NK-92 (cell line): ENCODE results near the gene DNAAF5.

ENCODE experiments used
- DNase-seq: peaks from one replicate; lab custom pipeline; 2025; ENCODE audit not compliant: unreplicated experiment; lab: John Stamatoyannopoulos, UW

Gene DNAAF5

GRCh38 chr7:831596-832166, 105.2 kb downstream of the DNAAF5 start:
- DNase-seq: no peak

GRCh38 chr7:832167-832967, 105.9 kb downstream of the DNAAF5 start, which contains the start of gene SUN1:
Gene SUN1 (plus strand): TSS chr7:832476. CDS start chr7:832525, 49 bp downstream.
- DNase-seq: no peak

GRCh38 chr7:832968-833424, 106.5 kb downstream of the DNAAF5 start:
- no peak for DNase-seq

GRCh38 chr7:833601-834258, 107.2 kb downstream of the DNAAF5 start:
- no peak for DNase-seq

GRCh38 chr7:834277-834676, 107.8 kb downstream of the DNAAF5 start:
- no peak for DNase-seq

- DNase-seq: no peak
Measured at GRCh38 chr7:835021-835420, 108.5 kb downstream of the DNAAF5 start.

GRCh38 chr7:835485-836401, 109.2 kb downstream of the DNAAF5 start:
- DNase-seq: no peak
